Spleen (tissue), 7 donors: Measurements from ENCODE around the gene RAB1B.

Experiments used
- CTCF ChIP-seq, 11 experiments: fragments of 200-600 bp in 7 of 11; fragments of 450-650 bp in 4 of 11; sonication (generic) in 4 of 11; IDR thresholded peaks in 8 of 11; conservative IDR thresholded peaks in 3 of 11; 1 replicate in 7 of 11; 2 replicates in 4 of 11; pipeline versions ENCODE4 v1.4.0 to v1.8.0; 2016 to 2021; ENCODE audit warnings: antibody characterized with exemption in 11 of 11, inconsistent platforms in 4 of 11, mild to moderate bottlenecking in 1 of 11
- POLR2A ChIP-seq, 3 donors: fragments of 450-650 bp; IDR thresholded peaks; one replicate each; pipeline ENCODE4 v1.5.1; 2017; ENCODE audit warnings: antibody characterized with exemption in 3 of 3, mild to moderate bottlenecking in 1 of 3
- POLR2AphosphoS5 ChIP-seq, 3 donors: sonication (generic); formaldehyde crosslinking; IDR thresholded peaks; one replicate each; pipeline ENCODE4 v1.5.1; 2017; ENCODE audit warnings: antibody characterized with exemption in 3 of 3
- donor health status: DM: no; HTN: no; CAD: no; lungs with moderate emphysema.
- donor health status: DM: no; HTN: no; CAD: no.
- donor health status: DM: no; HTN: no; CAD: no.

DNA sequence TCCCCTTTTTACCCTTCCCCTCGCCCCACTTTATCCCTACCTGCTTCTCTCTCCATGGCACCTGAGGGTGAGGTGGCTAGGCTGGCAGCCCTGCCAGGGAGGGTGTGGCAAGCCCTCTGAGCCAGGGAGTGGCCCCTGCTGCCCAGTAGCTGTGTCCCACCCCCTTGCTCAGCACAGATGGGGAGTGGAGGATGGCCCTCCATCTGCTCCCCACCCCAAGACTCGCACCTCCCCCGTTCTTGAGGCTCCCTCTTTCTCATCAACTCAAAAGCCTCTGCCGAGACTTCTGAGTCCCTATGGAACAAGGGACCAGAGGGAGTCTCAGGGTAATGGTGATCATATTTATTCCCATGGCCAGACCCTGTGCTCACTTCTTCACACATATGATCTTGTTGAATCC is 24.9 kb downstream of the RAB1B start:
- TF ChIP-seq CTCF (IDR thresholded peaks at IDR 0.05 in 8 of 11, conservative IDR thresholded peaks at IDR 0.05 in 3 of 11): no peak
- no peak for TF ChIP-seq POLR2AphosphoS5 (IDR thresholded peaks at IDR 0.05)
- no peak for TF ChIP-seq POLR2A (IDR thresholded peaks at IDR 0.05)
